Effector memory CD4-positive, alpha-beta T cell (primary cell): Measurements from ENCODE around the gene YAE1.

Experiments
- DNase-seq, 3 donors: peaks; one replicate each; pipeline ENCODE4 v3.0.0-alpha.2; 2020
- H3K27ac ChIP-seq: 2 replicates; pipeline ENCODE4 v1.7.0; 2013; ENCODE audit warnings: mild to moderate bottlenecking, low read length, moderate library complexity; ENCODE audit not compliant: insufficient read depth, poor library complexity, severe bottlenecking
- H3K27me3 ChIP-seq: replicated peaks from 2 replicates; pipeline ENCODE4 v1.7.0; 2013; ENCODE audit warnings: mild to moderate bottlenecking, low read length; ENCODE audit not compliant: insufficient read depth, control insufficient read depth, poor library complexity, severe bottlenecking
- H3K36me3 ChIP-seq: 2 replicates; pipeline ENCODE4 v1.7.0; 2013; ENCODE audit warnings: mild to moderate bottlenecking, low read length, moderate library complexity; ENCODE audit not compliant: control insufficient read depth, insufficient read depth
- H3K4me1 ChIP-seq: 2 replicates; pipeline ENCODE4 v1.7.0; 2013; ENCODE audit warnings: low read length, mild to moderate bottlenecking; ENCODE audit not compliant: control insufficient read depth, insufficient read depth, poor library complexity, severe bottlenecking
- H3K4me3 ChIP-seq: 2 replicates; pipeline ENCODE4 v1.7.0; 2013; ENCODE audit warnings: low read length, low read depth, mild to moderate bottlenecking; ENCODE audit not compliant: insufficient read depth, poor library complexity, severe bottlenecking
- H3K9me3 ChIP-seq: 2 replicates; pipeline ENCODE4 v1.7.0; 2013; ENCODE audit warnings: mild to moderate bottlenecking, low read length, moderate library complexity; ENCODE audit not compliant: control insufficient read depth

YAE1 gene

GRCh38 chr7:39577229-39577874 is 11.1 kb downstream of the YAE1 start:
- no peaks in the 10 kb centered on the region for H3K4me1 ChIP-seq
- H3K4me3 ChIP-seq: no peak overlapping the region
- DNase-seq: no peak

DNA sequence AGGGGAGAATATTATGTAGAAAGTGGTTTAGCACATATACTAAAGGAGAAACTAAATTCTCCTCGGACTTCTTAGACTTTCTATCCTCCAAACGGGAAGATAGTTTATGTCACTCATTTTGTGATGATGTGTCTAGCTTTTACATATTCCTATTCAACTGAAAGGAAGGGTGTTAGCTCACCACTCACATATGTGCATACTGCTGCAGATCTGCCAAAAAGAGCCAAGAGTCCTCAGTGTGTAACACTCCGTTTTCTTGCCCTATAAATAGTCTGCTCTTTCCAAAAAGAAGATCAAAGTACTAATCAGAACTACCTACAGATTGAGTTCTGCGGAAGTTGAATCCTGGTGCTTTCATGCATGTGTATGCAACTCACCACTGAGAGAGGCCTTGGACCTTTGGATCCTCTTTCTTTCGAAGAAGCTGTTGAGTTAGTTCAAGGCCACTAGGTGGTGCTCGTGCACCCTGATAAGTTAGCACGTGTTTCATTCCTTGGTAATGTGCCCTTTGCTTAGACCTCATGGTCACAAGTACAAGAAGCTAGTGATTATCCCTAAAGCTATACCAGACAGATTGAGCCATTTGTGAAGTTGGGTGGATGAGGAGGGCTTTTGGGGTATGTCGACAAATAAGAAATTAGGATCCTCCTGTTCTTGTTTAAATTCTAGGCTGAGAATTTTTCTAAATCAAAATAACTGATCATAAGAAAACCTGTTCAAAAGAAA is 14.1 kb downstream of the YAE1 start:
- DNase-seq: peak; percentile 48 to 56 (median 50)
- Histone ChIP-seq H3K27ac (no peak overlapping the region), H3K4me1 (no peaks in the 10 kb centered on the region)

More at GRCh38 chr7:39577229-39577874, 11.1 kb downstream of the YAE1 start:
- Histone ChIP-seq H3K27me3 (no peaks in the 10 kb centered on the region), H3K9me3 (no peaks in the 10 kb centered on the region), H3K27ac (no peak overlapping the region), H3K36me3 (peaks cover 5% of the 10 kb centered on the region)

GRCh38 chr7:39582536-39582935 is 16.3 kb downstream of the YAE1 start:
- Histone ChIP-seq H3K4me3 (no peak overlapping the region), H3K36me3 (no peaks in the 10 kb centered on the region), H3K4me1 (no peaks in the 10 kb centered on the region), H3K27me3 (no peaks in the 10 kb centered on the region), H3K27ac (no peak overlapping the region), H3K9me3 (no peaks in the 10 kb centered on the region)
- DNase-seq: no peak

More for the DNA sequence above, 14.1 kb downstream of the YAE1 start:
- Histone ChIP-seq H3K4me3 (no peak overlapping the region), H3K36me3 (no peaks in the 10 kb centered on the region), H3K9me3 (no peaks in the 10 kb centered on the region), H3K27me3 (no peaks in the 10 kb centered on the region)

- no peaks in the 10 kb centered on the region for H3K9me3 ChIP-seq
Measured at GRCh38 chr7:39583539-39583938, 17.3 kb downstream of the YAE1 start.

DNA sequence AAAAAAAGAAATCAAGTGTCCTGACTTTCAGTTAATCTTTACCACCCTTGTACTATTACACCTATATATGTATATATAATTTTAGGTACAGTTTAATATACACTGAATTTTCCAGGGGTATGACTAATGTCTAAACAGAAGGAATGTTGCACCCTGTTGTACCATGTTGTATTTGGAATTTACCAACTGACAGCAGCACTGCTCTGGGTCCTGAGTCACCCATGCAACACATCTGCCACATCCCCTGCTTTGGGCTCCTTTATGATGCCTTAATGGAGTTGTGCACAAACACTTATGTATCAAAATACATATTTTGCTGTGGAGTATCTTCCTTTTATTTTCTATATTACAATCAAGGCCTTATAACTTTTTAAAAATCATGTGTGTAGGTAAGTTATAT is 21.2 kb downstream of the YAE1 start:
- H3K27ac ChIP-seq: no peak overlapping the region
- H3K36me3 ChIP-seq: no peaks in the 10 kb centered on the region
- H3K4me3 ChIP-seq: no peak overlapping the region
- DNase-seq: no peak
- H3K27me3 ChIP-seq: no peaks in the 10 kb centered on the region
- H3K4me1 ChIP-seq: peaks cover 12% of the 10 kb centered on the region
- no peaks in the 10 kb centered on the region for H3K9me3 ChIP-seq

More at GRCh38 chr7:39583539-39583938, 17.3 kb downstream of the YAE1 start:
- Histone ChIP-seq H3K4me1 (no peaks in the 10 kb centered on the region), H3K4me3 (no peak overlapping the region), H3K27me3 (no peaks in the 10 kb centered on the region), H3K36me3 (no peaks in the 10 kb centered on the region), H3K27ac (no peak overlapping the region)
- DNase-seq: no peak

DNA sequence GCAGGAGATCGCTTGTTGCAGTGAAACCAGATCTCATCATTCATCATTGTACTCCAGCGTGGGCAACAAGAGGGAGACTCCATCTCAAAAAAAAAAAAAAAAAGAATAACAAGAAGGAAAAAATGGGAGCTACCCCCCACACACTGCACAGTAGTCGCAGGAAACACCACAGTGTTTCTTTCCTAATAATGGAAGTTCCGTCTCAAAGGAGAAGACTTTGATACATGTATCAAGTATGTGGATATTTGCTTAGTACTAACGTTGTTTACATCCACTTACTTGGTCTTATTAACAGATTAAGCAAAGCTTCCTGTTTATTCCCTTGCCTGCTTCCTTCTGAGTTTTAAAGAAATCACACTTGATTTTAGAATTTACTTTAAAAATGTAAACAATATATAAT is 22.2 kb downstream of the YAE1 start:
- Histone ChIP-seq H3K27me3 (no peaks in the 10 kb centered on the region), H3K27ac (no peak overlapping the region), H3K36me3 (no peaks in the 10 kb centered on the region), H3K9me3 (no peaks in the 10 kb centered on the region), H3K4me3 (no peak overlapping the region), H3K4me1 (peaks cover 14% of the 10 kb centered on the region)
- DNase-seq: no peak

- H3K36me3 ChIP-seq: no peaks in the 10 kb centered on the region
- DNase-seq: peak; percentile 21 to 58 (median 32)
- no peak overlapping the region for H3K4me3 ChIP-seq
- H3K27ac ChIP-seq: no peak overlapping the region
- no peaks in the 10 kb centered on the region for H3K9me3 ChIP-seq
- no peaks in the 10 kb centered on the region for H3K27me3 ChIP-seq
- H3K4me1 ChIP-seq: peaks cover 14% of the 10 kb centered on the region
Measured at GRCh38 chr7:39589323-39590111, 23.3 kb downstream of the YAE1 start.

DNA sequence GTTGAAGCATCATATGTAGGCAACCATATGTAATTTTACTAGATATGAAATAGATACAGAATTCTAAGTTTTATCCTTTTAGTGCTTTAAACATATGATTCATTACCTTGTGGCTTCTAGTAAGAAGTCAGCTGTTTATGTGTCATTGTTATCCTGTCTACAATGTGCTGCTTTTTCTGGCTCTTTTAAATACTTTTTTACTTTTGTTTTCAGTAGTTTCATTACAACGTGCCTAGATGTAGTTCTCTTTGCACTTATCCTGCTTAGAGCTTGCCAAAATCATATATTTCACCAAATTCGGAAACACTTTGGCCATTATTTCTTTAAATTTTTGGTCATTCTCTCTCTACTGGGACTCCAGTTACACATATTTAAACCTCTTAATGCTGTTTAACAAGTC is 26.4 kb downstream of the YAE1 start:
- Histone ChIP-seq H3K27me3 (no peaks in the 10 kb centered on the region), H3K27ac (no peak overlapping the region), H3K4me1 (peaks cover 14% of the 10 kb centered on the region), H3K9me3 (no peaks in the 10 kb centered on the region), H3K4me3 (no peak overlapping the region), H3K36me3 (no peaks in the 10 kb centered on the region)
- DNase-seq: no peak

- DNase-seq: no peak
- H3K27ac ChIP-seq: no peak overlapping the region
- H3K27me3 ChIP-seq: no peaks in the 10 kb centered on the region
- no peak overlapping the region for H3K4me3 ChIP-seq
- H3K36me3 ChIP-seq: no peaks in the 10 kb centered on the region
- no peaks in the 10 kb centered on the region for H3K9me3 ChIP-seq
- peaks cover 2% of the 10 kb centered on the region for H3K4me1 ChIP-seq
Measured at GRCh38 chr7:39594988-39595620, 28.9 kb downstream of the YAE1 start.
